NOMO-1 treated with dmso at 0.1 percent for 144 hours (cell line): ENCODE data around the gene PEMT.

Experiments
- DNase-seq: peaks from one replicate; lab custom pipeline; 2025; ENCODE audit not compliant: unreplicated experiment; lab: John Stamatoyannopoulos, UW

Gene PEMT

DNA sequence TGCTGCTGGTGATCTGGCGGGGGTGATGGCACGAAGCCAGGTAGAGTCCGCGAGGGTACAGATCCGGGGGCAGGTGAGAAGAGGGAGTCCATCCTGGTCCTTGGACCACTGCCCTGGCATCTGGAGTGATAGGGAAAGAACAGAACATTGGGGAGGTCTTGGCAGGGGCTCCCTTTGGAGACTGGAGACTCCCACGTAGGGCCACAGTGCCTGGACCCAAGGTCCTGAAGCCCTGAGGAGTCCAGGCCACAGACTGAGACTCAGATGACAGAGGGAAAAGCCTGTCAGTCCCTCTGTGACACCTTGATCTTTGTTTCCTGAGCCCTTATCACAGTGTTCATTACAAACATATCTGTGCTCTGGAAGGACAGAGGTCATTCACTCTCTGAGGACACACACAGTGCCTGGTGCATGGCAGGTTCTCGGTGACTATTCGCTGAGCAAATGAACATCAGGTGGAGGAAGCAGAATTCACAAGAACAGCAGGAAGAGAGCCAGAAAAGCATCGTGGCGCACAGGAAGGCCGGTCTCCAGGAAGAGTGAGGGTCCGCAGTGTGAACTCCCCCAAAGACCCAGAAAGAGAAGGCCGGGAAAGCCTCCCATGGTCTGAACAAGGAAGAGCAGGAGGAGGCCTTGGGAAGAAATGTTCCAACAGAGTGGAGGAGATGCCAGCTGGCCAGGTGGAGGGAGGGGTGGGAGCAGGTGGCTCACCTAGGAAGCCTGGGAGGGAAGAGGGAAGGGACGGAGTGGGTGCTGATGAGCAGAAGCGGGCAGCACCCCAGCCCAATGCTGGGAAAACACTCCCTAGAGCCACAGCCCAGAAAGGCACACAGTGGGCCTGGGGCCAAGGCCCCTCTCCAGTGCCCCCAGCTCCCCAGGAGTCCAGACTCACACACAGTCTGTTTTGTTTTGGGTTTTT is 20.5 kb downstream of the PEMT start:
- DNase-seq = no peak

DNA sequence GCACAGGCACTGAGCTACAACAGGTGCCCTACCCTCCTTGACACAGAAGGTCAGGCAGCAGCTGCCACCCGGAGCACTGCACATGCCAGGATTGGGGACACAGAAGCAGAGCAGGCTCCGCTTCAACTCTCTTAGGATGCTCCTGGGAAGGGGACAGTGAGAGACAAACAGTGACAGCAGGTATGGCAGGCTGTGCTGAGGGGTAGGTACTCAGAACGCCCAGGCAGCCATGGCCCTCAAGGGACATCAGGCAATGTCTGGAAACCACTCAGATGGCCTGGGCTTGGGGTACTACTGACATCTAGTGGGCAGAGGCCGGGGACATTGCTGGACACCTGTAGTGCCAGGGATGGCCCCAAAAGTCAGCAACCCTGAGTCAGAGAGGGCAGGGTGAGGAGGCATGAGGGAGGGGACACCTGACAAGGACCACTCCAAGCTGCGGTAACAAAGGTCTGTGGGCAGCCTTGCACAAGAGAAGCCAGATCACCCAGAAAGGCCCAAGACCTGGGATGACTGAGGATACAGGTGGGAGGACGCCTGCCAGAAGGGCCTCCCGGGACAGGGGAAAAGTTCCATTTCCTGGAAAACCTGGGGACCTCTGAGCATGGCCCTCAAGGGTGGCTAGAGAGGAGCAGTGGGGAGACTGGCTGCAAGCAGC is 21.2 kb downstream of the PEMT start:
- DNase-seq = no peak

DNA sequence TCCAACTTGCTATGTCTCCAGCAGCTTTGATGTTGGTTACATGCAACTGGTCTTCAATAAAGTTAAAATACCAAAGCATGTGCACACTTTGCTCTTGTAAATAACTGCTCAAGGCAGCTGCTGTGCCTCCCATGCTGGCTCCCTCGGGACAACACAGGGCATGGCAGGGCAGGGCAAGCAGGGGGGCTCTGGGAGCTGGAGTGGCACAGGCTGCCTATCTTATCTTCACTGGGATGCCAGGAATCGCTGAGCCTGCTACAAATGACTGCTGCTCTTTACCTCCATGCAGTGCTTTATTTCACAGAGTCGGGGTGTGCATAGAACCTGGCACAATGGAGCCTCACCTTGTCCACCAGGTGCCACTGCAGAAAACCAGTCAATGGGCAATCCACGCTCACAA is 21.8 kb downstream of the PEMT start:
- DNase-seq = no peak

DNA sequence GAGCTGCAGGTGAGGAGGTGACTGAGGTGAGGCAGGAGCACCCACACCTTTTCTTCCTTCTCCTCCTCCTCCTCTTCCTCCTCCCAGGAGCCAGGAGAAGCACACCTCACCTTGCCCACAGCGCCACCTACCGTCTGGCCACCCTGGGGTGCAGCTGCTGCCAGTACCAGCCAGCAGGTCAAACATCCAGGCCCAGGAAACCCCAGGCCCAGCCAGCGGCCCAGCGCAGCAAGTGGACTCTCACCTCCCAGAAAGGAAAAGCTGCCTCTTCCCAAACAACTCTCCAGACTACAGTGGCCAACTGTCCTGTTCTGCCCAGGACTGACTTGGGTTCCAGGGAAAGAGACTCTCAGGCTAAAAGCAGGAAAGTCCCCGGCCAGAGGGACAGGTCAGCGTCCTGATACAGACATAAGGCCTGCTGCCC is 22.7 kb downstream of the PEMT start:
- DNase-seq = peak; percentile 16

DNA sequence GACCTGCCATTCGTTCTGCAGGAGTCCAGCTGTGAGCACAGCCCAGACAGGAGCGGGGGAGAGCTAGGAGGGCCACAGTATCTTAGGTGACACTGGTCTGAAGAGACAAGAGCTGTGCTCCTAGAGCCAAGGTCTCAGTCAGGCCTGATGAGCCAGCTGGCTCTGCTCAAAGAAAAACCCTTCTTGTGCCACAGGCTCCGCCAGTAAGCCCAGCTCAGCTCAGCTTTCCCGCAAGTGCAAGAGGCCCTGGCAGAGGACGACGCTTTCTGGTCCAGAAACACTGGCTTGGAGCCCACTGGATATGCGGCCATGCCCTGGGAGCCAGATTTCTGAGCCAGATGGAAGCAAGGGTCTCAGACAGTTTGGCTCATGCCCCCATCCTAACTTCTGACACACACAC is 23.9 kb downstream of the PEMT start:
- DNase-seq = no peak

DNA sequence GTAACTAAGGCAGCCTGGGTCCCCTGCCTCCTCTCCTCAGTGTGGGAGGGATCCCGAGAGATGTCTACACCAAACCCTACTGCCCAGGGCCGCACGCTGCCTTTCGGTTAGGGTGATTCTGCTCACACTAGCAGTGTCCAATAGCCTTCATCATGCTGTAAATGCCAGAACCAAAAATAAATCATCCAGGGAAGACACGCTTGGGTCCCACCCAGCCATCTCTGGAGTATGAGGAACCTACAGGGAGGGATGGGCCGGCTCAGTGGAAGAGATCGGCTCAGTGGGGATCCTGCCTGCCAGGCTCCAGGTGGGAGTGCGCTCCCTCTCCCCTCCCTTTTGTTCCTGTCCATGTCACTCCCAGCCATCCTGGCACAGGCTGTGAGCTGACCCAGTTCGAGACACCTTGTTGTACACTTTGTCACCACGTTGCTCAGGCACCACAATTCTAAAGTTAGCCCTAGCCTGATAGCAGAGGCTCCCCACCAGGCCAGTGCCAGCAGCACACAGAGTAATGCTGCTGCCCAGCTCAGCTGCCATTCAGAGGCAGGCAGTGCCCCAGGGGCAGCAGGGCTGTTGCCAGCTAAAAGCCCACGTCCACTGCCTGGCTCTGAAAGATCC is 24.5 kb downstream of the PEMT start:
- DNase-seq = no peak

DNA sequence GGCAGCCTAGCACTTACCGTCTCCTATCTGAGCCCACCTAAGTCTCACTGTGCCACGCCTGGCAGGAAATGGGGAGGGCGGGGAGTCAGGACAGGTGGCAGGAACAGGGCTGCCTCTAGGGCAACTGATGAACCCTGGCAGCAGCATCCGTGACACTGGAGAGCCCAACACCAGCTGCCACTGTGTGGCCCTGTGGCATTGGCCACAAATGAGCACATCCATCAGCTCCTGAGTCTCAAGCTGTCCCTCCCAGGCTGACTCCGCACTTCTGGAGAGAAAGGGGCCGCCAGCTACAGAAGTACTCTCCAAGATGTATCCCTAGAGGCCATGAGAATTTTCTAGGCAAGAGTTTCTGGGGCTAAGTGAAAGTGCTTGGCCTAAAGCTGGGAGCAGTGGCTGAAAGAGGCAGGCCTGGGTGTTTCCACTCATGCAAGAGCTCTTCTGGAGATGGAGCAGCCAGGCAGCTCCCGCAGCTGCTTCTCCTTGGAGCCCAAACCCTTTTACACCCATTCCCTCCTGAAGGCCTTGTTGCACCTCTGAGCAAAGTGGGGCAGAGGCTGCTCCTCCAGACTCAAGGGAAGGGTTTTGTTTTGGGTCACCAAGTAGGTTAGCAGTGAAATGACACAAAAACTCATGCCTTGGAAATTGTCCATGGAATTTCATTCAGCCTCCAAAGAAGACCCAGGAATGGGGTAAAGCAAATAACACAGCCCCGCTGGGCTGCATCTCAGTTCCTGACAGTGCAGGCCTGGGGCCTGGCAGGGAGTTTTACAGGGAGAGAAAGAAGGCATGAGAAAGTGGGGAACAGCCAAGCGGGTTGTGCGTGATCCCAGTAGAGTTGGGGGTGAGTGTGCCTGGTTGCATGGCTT is 25.8 kb downstream of the PEMT start:
- no peak for DNase-seq

DNA sequence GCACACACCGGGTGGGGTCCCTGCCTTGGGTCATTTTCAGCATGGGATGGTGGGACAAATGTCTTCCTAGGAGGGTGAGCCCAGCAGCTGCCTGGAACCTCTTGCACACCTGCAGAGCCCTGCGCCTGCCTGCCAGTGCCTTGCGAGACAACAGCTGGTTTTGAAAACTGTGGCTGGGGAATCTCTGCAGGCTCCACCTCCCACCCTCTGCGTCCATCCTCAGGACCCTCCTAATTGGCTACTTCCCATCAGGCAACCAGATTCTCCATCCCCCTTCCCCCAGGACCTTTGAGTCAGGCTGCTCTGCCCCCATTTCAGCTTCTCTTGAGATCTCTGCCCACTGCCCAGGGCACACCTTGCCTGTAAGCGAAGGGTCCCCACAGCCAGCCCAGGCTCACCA is 26.6 kb downstream of the PEMT start:
- no peak for DNase-seq

DNA sequence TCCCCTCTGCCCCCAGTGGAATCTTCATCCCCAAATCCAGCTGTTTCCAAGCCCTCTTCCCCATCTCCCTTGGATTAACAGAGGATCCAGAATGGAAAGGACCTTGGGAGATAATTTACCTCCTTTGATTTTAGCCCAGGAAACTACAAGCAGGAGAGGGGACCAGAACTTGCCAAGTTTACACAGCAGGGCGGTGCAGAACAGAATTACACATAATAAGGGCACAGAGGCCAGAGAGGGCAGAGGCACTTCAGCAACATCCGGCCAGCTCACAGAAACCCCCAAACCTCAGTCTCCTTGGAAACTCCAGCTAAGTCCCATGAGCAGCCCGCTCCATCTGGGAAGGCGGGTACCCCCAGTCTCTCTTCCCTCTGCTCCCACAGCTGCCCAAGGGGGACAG is 27.2 kb downstream of the PEMT start:
- no peak for DNase-seq

DNA sequence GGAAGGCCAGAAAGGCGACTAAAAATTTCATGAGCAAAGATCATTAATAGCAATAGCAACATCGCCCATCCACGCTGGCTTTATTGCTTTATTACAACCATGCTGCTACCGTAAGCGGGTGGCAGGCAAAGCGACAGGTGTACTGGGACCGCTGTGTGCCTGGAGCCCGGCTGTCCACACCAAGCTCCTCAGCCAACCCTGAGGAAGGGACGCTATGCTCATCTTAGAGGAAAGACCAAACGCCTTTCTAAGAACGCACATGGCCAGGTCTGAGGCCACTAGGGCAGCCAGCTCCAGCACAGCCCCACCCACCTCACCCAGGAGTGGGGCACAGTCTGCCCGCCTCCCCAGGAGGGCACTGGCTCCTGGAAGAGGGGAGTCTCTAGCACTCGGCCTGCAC is 28.0 kb downstream of the PEMT start:
- no peak for DNase-seq

DNA sequence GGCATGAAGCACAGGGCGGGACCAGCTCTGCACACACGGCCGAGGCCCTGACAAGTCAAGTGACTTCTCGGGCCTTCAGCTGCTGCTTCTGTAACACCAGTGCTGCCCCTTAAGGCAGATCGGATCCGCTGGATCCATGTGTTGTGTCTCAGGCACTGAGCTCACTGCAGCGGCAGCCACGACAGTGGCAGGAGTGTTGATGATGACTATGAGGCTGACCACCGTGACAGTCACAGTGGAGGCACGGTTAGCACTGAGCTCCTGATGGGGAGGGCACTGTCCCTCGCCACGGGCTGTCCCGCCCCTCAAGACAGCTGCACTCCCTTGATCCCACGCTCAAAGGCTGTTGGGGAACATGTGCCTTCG is 29.4 kb downstream of the PEMT start:
- DNase-seq = no peak

DNA sequence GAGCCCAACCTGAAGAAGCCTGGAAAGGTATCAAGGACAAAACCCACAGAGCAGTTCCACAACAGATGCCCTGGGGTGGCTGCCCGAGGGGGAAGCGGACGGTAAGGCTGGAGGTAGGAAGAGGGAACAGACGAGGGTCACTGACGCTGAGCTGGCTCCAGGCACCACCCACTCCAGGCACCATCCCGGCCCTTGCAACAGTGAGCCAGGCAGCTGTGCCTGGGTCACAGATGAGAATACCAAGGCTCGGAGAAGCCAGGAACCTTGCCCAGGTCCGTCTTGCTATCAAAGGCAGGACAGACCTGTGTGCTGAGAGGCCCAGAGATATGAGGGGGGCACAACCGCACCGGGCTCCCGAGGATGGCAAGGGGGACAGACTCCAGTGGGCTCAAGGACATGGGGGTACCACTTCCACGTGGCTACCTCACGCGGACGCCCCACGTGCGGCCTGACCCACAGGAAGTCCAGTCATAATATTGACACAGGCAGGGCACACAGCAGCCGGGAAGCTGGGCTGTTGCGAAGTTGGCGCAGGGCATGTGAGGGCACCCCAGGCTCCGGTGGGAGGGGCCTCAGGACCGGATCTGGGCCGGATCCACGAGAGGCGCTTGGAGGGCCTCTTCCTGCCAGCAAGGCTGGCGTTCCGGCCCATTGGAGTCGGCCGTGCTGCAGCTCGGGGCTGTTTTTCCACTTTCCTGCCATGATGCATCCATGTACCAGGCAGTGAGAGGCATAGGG is 29.9 kb downstream of the PEMT start:
- DNase-seq = no peak

DNA sequence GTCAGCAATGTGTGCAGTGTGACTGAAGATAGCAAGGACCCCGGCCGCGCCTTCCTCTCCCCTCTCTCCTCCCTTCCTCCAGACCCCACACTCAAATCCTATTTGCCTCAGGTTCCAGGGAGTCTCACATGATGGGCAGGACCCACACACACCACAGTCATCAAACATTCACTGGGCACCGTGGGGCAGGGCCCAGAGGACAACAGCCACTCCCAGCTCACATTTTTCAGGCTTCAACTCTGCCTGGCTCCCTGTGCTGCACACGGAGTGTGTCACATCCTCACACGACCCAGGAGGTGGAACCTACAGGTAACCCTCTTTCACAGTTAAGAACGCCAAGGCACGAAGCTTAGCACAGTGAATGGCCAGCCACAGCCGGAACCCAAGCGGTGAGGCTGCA is 30.5 kb downstream of the PEMT start:
- DNase-seq = no peak

DNA sequence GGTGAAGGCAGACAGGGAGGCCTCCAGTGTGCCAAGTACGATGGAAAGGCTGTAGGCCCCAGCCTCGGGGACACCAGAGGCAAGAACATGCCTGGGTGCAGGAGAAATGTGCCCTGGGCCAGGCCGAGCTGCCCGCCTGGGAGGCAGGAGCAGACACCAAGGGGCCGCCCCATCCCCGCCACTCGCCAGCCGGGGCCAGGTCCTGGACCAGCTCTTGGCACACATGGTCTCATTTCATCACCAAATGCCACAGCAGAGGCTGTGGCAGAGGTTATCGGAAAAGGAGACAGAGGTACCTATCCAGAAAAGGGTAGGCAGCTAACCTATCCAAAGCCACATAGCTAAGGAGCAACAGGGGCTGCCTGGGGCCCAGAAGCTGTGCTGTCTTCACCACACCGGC is 31.3 kb downstream of the PEMT start:
- DNase-seq = no peak

DNA sequence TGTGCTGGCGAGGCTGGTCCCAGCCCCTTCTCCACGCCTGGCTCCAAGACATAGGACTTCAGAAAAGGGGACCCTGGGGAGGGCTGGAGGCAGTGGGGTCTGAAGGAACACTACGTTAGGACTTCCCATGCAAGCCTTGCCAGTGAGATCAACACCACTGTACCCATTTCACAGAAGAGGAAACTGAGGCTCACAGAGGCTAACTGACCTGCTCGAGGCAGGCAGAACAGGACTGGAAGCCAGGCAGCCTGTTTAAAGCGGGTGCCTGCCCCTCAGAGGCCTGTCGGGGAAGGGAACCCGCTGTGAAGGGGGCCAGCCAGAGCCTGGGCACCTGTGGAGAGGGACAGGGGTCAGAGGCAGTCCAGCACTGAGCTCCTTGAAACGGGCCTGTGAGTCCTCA is 32.3 kb downstream of the PEMT start:
- no peak for DNase-seq

DNA sequence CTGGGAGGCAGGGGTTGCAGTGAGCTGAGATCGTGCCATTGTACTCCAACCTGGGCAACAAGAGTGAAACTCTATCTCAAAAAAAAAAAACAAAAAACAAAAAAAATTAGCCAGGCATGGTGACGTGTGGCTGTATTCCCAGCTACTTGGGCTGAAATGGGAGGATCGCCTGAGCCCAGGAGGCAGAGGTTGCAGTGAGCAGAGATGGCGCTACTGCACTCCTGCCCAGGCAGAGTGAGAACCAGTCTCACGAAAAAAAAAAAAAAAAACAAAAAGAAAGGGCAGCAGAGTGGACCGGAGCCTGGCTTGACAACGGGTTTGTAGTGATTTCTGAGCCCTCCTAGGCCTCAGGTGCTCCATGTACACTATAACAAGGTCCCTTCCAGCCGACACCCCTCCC is 33.1 kb downstream of the PEMT start:
- DNase-seq = no peak

DNA sequence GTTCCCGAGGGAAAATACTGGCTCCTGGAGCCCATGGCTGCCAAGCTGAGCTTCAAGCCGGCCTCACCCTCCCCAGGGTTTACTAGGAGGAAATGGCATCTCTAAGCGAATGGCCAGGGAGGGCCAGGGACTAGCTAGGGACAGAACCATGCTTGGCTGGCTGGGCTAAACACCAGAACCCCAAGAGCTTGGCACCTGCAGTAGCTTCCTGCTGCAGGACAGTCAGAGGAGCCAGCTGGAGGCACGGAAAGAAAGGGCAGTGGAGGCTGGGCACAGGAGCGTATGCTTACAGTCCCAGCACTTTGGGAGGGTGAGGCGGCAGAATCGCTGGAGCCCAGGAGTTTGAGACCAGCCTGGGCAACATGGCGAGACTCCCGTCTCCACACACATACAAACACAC is 33.7 kb downstream of the PEMT start:
- DNase-seq = no peak

DNA sequence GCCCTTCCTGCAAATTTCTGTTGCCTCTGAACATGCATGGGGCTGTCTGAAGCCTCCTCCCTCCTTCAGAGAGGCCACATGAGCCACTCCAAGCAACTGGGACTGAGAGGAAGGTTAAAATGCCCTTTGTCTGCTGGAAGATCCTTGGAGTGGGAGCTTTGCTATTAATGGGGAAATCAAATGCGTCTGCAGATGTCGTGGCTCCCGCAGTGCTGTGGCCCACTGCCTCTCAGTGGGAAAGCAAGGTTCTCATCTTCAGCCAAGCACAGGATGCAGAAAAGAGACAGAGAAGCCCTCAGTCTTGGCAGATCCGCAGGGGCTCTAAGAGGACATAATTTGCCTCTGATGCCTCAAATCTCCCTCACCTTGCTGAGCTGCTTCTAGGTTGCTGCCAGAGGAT is 34.8 kb downstream of the PEMT start:
- DNase-seq = no peak

DNA sequence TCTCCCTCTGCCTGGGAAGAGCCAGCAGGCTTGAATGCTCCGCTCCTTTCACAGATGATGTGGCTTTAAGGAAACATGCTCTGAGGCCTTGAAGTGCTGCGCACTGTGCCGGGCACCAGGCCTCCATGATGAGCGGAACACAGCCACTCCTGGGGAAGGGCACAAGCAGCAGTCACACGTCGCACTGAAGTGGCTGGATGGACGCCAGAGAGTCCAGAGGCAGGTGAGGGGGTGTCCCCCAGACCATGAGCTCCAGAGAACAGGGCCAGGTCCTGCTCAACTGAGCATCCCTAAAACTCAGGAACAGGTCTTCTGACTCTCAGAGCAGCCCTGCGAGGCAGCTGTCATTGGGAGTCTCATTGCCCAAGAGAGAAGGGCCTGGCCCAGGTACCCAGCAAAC is 35.6 kb downstream of the PEMT start:
- no peak for DNase-seq

DNA sequence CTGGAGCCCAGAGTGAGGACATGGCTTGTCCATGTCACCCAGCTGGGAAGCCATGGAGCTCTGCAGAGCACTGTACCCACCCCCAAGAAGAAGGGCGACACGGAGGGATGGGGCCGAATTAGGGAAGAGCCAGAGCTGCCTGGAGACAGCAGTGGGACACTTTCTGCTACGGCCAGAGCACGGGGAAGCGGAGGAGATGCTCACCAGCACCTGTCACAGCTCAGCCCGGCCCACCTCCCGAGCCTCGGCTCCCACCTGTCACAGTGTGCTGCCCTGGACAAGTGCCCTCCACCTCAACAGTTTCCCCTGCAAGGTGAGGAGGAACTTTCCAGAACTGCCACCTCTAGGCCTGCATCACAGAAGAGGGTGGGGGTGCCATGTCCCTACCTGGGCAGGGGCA is 36.4 kb downstream of the PEMT start:
- DNase-seq = no peak

DNA sequence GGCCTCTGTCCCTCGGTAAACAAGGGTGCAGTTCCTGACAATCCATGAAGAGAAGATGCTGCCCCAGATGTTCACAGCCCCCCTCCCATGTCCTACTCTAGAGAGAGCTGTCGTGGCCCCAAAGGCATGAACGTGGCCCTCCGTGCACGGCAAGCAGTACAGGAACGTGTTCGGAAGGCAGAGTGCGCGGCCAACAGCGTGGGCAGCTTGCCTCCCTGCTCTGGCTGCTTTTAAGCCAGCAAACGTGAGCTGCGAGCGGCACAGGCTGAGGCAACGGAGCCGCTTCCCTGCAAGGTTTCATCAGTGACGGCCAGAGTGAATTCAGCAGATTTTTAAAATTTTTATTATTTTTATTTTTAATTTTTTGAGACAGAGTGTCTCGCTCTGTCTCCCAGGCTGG is 37.2 kb downstream of the PEMT start:
- DNase-seq = no peak
